ENCODE results near the gene FSCN2.

FSCN2 gene

GRCh38 chr17:81558941-81559806, 31.0 kb downstream of the FSCN2 start:
- TF ChIP-seq, protein P1, sequence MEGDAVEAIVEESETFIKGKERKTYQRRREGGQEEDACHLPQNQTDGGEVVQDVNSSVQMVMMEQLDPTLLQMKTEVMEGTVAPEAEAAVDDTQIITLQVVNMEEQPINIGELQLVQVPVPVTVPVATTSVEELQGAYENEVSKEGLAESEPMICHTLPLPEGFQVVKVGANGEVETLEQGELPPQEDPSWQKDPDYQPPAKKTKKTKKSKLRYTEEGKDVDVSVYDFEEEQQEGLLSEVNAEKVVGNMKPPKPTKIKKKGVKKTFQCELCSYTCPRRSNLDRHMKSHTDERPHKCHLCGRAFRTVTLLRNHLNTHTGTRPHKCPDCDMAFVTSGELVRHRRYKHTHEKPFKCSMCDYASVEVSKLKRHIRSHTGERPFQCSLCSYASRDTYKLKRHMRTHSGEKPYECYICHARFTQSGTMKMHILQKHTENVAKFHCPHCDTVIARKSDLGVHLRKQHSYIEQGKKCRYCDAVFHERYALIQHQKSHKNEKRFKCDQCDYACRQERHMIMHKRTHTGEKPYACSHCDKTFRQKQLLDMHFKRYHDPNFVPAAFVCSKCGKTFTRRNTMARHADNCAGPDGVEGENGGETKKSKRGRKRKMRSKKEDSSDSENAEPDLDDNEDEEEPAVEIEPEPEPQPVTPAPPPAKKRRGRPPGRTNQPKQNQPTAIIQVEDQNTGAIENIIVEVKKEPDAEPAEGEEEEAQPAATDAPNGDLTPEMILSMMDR (IDR thresholded peaks at IDR 0.05; ENCODE audit: control insufficient read depth, insufficient read depth, low read depth, low read length, missing control alignments): peak; percentile 32
- no peak for DNase-seq (ENCODE audit: low read depth)

DNA sequence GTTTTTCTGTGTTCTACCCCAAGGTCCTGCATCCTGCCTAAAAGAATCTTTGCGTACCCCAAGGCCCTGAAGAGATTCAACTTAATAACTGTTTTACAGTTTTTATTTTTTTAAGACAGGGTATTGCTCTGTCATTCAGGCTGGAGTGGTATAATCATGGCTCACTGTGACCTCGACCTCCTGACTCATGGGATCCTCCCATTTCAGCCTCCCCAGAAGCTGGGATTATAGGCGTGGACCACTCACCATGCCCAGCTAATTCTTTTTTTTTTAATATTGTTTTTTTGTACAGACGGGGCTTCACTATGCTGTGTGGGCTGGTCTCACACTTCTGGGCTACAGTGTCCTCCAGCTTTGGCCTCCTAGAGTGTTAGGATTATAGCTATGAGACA, 33.3 kb downstream of the FSCN2 start:
- TF ChIP-seq, protein P1 (IDR thresholded peaks at IDR 0.05; ENCODE audit: control insufficient read depth, insufficient read depth, low read depth, low read length, missing control alignments): no peak
- DNase-seq (ENCODE audit: low read depth): no peak
- no peak overlapping the region for H3K4me3 ChIP-seq (ENCODE audit: control insufficient read depth, low read depth, low read length)

More at GRCh38 chr17:81558941-81559806, 31.0 kb downstream of the FSCN2 start:
- H3K4me3 ChIP-seq (ENCODE audit: control insufficient read depth, low read depth, low read length): no peak overlapping the region

DNA sequence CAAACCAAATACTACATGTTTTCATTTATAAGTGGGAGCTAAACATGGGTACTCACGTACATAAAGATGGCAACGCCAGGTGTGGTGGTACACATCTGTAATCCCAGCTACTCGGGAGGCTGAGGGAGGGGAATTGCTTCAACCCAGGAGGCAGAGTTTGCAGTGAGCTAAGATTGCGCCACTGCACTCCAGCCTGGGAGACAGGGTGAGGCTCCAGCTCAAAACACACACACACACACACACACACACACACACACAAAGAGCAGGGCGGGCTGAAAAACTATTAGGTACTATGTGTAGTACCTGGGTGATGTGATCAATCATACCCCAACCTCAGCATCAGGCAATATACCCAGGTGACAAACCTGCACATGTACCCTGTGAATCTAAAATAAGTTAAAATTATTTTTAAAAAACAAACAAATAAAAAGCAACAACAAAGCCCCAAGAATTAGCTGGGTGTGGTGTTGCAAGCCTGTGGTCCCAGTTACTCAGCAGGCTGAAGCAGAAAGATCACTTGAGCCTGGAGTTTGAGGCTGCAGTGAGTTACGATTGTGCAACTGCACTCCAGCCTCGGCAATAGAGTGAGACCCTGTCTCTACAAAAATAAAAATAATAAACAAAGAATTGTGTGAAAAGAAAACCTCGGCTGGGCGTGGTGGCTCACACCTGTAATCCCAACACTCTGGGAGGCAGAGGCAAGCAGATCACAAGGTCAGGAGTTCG, 35.8 kb downstream of the FSCN2 start:
- no peak overlapping the region for H3K4me3 ChIP-seq (ENCODE audit: control insufficient read depth, low read depth, low read length)
- peak; percentile 89 for DNase-seq (ENCODE audit: low read depth)
- TF ChIP-seq, protein P1 (IDR thresholded peaks at IDR 0.05; ENCODE audit: control insufficient read depth, insufficient read depth, low read depth, low read length, missing control alignments): no peak

DNA sequence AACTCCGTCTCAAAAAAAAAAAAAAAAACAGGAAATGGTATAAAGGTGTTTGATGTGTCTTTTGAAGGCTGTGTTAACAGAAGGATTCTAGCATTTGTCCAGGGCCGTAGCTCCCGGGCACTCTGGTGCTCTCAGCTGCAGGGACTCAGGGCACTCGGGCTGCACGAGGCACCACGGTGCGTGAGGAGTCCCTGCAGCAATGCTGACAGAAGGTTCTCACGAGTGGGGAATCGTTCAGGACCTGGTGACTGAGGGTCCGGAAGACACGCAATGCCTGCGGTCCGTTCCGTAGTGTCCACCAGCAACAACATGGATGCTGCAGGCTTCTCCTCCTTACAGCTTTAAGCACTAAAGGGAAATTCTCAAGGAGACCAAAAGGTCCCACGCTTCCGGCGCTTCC, 36.6 kb downstream of the FSCN2 start:
- TF ChIP-seq, protein P1 (IDR thresholded peaks at IDR 0.05; ENCODE audit: control insufficient read depth, insufficient read depth, low read depth, low read length, missing control alignments): no peak
- H3K4me3 ChIP-seq (ENCODE audit: control insufficient read depth, low read depth, low read length): no peak overlapping the region
- no peak for DNase-seq (ENCODE audit: low read depth)

GRCh38 chr17:81565231-81565630, 37.1 kb downstream of the FSCN2 start:
- H3K4me3 ChIP-seq (ENCODE audit: control insufficient read depth, low read depth, low read length): no peak overlapping the region
- TF ChIP-seq, protein P1 (IDR thresholded peaks at IDR 0.05; ENCODE audit: control insufficient read depth, insufficient read depth, low read depth, low read length, missing control alignments): no peak
- DNase-seq (ENCODE audit: low read depth): no peak

GRCh38 chr17:81566461-81567126, 38.4 kb downstream of the FSCN2 start:
- peak; percentile 96 for DNase-seq (ENCODE audit: low read depth)
- no peak overlapping the region for H3K4me3 ChIP-seq (ENCODE audit: control insufficient read depth, low read depth, low read length)
- TF ChIP-seq, protein P1 (IDR thresholded peaks at IDR 0.05; ENCODE audit: control insufficient read depth, insufficient read depth, low read depth, low read length, missing control alignments): no peak

Data from AG09309 (cell line).